G401 (cell line): Measurements from ENCODE around the gene MAPK11. TPM values are rescaled to one million over a fixed set of nuclear protein-coding genes. Genes with fewer than 3 reads are reported as not detected.
"Not testable (repeated sequence)": the region's sequence is repeated elsewhere in the genome, so short reads cannot be mapped to it uniquely, and the experiment has no call there.

Experiments used
- DNase-seq: peaks from one replicate; pipeline ENCODE4 v3.0.0-alpha.2; 2015; ENCODE audit warnings: low spot score
- in situ Hi-C: cut with HindIII; loops from 2 replicates; pipeline ENCODE4 v1.10.0; 2016; ENCODE audit warnings: low sequenced_read_pairs, mixed read lengths
- total RNA-seq: library from RNA; depleted of rRNA; stranded (reverse); fragments of >200 nt; shearing (Covaris generic); gene quantifications from 2 replicates; pipeline ENCODE4 v1.2.3, GENCODE V29; 2014

MAPK11 gene
- total RNA-seq, 1 experiment from 2014 or later, result 21.3 TPM

- no peak for DNase-seq
- in situ Hi-C loops, result loop anchor here (10.0 kb wide), 1 partner anchor 73 kb away; no protein-coding TSS in a partner anchor
Observed at GRCh38 chr22:50281957-50282356, 11.8 kb upstream of the MAPK11 start.

- in situ Hi-C loops, result loop anchor here (10.0 kb wide), 1 partner anchor 73 kb away; no protein-coding TSS in a partner anchor
- DNase-seq, result no peak
Observed at GRCh38 chr22:50281384-50281760, 11.2 kb upstream of the MAPK11 start.

DNA sequence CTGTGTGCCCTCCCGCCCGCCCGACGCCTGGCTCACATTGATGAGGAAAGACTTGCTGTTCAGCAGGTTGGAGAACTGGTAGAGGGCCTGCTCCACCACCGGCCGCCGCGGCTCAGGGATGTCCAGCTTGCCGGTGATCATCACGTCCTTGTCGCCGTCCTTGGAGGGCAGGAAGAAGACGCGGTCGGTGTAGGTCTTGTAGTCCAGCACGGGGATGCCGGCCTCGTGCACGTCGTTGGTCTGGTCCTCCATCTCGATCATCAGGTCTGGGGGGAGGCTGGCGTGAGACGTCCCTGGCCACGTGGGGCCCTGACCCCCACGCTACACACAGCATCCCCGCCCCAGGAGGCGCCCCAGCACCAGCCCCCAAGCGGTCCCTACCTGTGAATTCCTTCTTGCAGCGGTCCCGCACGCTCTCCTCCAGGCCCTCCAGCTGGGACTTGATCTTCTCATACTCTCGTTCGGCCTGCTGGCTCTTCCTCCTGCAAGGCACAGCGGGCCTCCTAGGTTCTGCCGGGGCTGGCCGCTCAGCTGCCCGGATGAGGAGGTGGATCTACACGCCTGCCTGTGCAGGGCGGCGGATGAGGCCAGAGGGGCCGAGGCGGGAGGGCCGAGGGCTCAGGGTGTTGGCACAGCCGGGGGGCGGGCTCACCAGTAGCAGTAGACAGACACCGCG is 10.7 kb upstream of the MAPK11 start:
- DNase-seq, result peak; percentile 69
- in situ Hi-C loops, result loop anchor here (10.0 kb wide), 1 partner anchor 74 kb away; no protein-coding TSS in a partner anchor

- in situ Hi-C loops, result loop anchor here (10.0 kb wide), 1 partner anchor 75 kb away; no protein-coding TSS in a partner anchor
- DNase-seq, result no peak
Observed at GRCh38 chr22:50280022-50280707, 10.0 kb upstream of the MAPK11 start.

DNA sequence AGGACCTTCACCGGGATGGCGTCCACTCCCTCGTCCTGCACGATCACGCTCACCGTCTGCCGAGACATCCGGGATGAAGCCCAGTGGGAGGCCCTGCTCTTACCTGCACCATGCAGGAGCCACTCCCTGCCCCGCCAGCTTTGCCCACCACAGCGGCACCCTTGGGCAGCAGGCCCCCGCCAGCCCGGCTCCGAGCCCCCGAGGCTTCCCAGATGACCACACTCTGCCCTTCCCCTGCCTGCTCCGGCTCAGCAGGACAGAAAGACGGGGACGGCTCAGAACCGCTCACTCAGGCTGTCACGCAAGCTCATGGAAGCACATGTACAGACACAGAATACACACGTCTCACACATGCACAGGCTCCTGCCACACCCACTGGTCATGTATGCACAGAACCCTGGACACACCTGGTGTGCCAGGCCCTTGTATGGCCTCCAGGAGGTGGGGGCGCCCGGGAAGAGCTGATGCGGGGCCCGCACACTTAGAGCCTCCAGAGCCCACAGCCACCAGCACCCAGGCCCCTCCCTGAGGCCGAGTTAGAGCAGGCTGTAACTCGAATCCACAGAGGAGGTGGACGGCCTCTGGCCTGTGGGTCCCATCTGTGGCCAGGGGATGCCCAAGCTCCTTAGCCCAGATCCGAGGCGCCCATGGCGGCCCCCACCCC is 8.9 kb upstream of the MAPK11 start:
- no peak for DNase-seq
- in situ Hi-C loops, result no loop called here

- in situ Hi-C loops, result no loop called here
- DNase-seq, result no peak
Observed at GRCh38 chr22:50278461-50278860, 8.3 kb upstream of the MAPK11 start.

- in situ Hi-C loops, result no loop called here
- DNase-seq, result no peak
Observed at GRCh38 chr22:50277761-50278160, 7.6 kb upstream of the MAPK11 start.

DNA sequence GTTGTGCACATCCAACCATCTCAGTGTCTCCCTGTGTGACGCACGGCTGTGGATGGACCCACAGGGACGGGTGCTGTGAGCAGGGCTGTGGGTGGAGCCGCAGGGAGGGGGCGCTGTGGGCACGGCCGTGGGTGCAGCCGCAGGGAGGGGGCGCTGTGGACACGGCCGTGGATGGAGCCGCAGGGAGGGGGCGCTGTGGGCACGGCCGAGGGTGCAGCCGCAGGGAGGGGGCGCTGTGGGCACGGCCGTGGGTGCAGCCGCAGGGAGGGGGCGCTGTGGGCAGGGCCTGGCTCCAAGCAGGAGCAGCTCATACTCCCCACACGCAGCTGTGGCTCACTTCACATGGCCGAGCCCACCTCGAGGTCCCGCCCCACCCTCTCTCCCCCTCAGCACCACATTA is 6.0 kb upstream of the MAPK11 start:
- in situ Hi-C loops, result no loop called here
- peak; percentile 76 for DNase-seq

DNA sequence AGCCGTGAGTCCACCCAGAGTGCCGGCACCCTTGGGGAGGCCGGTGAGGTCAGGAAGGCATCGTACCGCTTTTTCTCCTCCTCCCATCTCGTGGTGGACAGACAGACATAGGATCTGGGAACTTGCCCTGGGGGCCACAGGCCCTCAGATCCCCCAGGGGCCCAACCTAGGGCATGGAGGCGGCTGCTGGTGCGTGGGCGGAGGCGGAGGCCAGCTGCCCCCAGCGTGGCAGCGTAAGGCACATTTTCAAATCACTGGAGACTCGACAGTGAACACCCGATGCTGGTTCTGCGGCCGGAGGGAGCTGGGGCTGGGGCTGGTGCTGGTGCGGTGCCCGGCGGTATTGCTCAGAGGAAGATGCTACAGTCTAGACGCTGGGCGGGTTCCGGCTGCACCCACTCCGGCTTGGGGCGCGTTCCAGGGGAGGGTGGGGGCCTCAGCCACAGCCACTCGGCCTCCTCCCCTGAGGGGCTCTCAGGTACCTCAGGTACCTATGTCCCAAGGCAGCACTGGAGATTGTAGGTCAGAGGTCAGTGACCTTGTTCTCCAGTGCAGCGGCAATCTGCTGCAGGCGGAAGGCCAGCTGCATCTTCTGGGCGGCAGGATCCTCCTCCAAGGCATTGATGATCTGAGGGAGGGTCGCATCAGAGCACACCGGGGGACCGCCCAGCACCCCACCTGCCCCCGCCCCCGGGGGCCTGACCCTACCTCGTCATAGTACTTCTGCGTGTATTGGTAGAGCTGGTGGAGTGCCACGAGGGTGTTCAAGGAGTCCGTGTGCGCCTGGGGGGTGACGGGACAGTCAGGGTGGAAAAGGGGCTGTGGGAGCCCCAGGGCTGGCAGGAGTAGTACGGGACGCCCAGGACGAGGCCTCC is 5.2 kb upstream of the MAPK11 start:
- no peak for DNase-seq
- in situ Hi-C loops, result no loop called here

- DNase-seq, result no peak
- in situ Hi-C loops, result no loop called here
Observed at GRCh38 chr22:50274771-50275170, 4.6 kb upstream of the MAPK11 start.

- DNase-seq, result peak; percentile 94
- in situ Hi-C loops, result no loop called here
Observed at GRCh38 chr22:50274311-50274710, 4.1 kb upstream of the MAPK11 start.

DNA sequence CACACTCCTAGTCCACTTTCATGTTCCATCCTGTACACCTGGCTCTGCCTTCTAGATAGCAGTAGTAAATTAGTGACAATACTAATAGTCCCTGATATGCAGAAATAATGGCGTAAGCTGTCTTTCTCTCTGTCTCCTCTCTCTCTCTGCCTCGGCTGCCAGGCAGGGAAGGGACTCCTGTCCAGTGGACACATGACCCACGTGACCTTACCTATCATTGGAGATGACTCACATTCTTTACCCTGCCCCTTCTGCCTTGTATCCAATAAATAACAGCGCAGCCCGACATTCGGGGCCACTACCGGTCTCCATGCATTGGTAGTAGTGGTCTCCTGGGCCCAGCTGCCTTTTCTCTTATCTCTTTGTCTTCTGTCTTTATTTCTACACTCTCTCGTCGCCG is 3.6 kb upstream of the MAPK11 start:
- in situ Hi-C loops, DNase-seq: not testable (repeated sequence)

GRCh38 chr22:50273352-50273751 is 3.2 kb upstream of the MAPK11 start:
- in situ Hi-C loops, DNase-seq: not testable (repeated sequence)

GRCh38 chr22:50272044-50272802 is 2.0 kb upstream of the MAPK11 start:
- in situ Hi-C loops, result no loop called here
- DNase-seq, result no peak

GRCh38 chr22:50271519-50271970 is 1.4 kb upstream of the MAPK11 start:
- in situ Hi-C loops, result no loop called here
- peak; percentile 75 for DNase-seq

DNA sequence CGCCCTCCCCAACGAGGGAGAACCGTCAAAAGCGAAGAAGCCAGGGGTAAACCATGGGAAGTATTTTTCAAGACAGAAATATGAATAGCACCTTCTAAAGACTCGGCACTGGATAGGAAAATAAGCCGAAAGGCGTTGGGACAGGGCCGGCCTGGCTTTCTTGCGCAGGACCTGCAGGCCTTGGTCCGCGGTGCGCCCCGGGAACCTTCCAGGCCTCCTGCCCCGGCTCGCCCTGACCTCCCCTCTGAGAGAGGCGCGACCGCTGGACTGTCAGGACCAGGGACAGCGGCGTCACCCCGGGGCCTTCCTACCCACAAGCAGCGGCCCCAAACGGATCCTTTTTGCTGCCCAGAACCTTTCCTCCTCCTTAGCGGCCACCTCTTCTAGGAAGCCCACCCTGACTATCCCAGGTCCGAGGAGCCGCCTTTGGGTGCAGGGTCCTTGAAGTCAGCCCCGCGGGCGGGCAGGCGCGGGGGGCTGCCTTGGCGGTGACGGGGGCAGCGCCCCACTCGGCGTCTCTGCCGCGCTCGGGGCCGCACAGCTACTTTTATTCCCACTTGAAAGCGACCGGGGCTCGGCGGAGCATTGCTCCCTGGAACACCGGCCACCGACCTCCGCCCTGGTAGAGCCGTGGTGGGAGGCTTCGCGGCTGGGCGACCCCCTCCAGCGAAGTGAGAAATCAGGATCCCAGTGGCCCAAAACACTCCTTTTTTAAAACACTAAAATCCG is 650 bp upstream of the MAPK11 start:
- in situ Hi-C loops, result no loop called here
- DNase-seq, result no peak

GRCh38 chr22:50269573-50269969 is 609 bp downstream of the MAPK11 start:
- in situ Hi-C loops, result no loop called here
- DNase-seq, result no peak

DNA sequence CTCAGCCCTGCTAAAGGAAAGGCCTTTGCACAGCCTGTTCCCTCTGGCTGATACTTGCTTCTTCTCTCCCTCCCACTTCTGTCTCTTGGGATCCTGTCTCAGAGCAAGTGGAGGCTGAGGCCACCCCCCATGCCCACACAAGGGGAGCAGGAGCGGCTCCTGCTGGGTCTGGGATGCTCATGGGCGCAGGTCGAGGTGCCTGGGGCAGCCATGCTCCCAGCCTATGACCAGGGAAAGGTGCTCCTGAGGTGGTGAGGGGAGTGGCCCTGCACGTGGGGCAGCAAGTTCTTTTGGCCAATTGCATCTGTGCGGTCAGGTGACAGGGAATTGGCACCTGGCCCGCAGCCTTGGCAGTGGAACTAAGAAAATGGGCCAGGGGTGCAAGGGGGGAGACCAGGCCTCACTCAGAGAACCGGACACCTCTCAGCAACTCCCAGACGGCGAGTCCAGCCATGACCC is 1.5 kb downstream of the MAPK11 start:
- no peak for DNase-seq
- in situ Hi-C loops, result no loop called here
